Gastrocnemius medialis (tissue), 4 donors: ENCODE measurements around the gene ESYT1.

Experiments used
- POLR2A ChIP-seq, 2 donors: fragments of 450-650 bp; IDR thresholded peaks; one replicate each; pipeline ENCODE4 v1.6.1; 2017; ENCODE audit warnings: antibody characterized with exemption in 2 of 2, mild to moderate bottlenecking in 2 of 2, moderate library complexity in 2 of 2
- TF ChIP-seq, protein P1 (sequence below), 5 experiments: fragments of 450-650 bp in 3 of 5; fragments of 200-600 bp in 2 of 5; sonication (generic) in 2 of 5; IDR thresholded peaks in 4 of 5; conservative IDR thresholded peaks in 1 of 5; 1 replicate in 4 of 5; 2 replicates in 1 of 5; pipeline ENCODE4 v1.5.1; 2016 to 2019; ENCODE audit warnings: antibody characterized with exemption in 5 of 5, mild to moderate bottlenecking in 3 of 5, moderate library complexity in 3 of 5

DNA sequence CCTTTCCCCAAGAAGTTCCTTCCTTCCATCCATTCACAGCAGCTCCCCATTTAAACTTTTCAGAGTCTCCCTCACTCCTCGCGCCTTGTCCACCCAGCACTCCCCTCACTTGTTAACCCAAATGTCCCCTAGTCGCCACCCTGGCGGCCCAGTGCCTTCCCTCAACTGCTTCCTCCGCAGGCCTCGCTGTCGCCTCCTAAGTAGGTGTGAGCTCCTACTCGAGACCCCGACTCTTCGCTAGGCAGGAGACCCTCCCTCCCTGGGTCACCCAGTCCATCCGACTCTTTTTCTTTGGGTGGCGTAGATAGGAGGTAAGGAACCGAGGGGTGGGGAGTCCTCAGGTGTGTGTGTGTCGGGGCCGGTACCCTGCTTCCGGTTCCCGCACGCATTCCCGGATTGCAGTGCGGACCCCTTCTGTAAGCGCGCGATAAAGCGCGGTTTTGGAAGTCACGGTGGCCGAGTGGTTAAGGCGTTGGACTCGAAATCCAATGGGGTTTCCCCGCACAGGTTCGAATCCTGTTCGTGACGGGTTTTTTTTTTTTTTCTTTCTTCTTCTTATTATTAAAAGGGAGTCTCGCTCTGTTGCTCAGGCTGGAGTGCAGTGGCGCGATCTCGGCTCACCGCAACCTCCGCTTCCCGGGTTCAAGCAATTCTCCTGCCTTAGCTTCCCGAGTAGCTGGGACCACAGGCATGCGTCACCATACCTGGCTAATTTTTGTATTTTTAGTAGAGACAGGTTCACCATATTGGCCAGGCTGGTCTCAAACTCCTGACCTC is 62.0 kb downstream of the ESYT1 start:
- no peak for TF ChIP-seq POLR2A (IDR thresholded peaks at IDR 0.05)
- TF ChIP-seq, protein P1, sequence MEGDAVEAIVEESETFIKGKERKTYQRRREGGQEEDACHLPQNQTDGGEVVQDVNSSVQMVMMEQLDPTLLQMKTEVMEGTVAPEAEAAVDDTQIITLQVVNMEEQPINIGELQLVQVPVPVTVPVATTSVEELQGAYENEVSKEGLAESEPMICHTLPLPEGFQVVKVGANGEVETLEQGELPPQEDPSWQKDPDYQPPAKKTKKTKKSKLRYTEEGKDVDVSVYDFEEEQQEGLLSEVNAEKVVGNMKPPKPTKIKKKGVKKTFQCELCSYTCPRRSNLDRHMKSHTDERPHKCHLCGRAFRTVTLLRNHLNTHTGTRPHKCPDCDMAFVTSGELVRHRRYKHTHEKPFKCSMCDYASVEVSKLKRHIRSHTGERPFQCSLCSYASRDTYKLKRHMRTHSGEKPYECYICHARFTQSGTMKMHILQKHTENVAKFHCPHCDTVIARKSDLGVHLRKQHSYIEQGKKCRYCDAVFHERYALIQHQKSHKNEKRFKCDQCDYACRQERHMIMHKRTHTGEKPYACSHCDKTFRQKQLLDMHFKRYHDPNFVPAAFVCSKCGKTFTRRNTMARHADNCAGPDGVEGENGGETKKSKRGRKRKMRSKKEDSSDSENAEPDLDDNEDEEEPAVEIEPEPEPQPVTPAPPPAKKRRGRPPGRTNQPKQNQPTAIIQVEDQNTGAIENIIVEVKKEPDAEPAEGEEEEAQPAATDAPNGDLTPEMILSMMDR (IDR thresholded peaks at IDR 0.05 in 4 of 5, conservative IDR thresholded peaks at IDR 0.05 in 1 of 5), result no peak
